Measurements from ENCODE around the gene TUBA4A. TPM values are rescaled to one million over a fixed set of nuclear protein-coding genes. Genes with fewer than 3 reads are reported as not detected.

The TUBA4A gene
- total and polyA plus RNA-seq, 9 of the 15 experiments (the other 6 are each of a cell fraction or from before 2014, with no cell fraction given): 25.1 to 174 (median 42.4) TPM

GRCh38 chr2:219285373-219285735 is 31.6 kb upstream of the TUBA4A start:
- BruUV-seq (replicated peaks): no TSS peak
- H3K4me3 ChIP-seq: no peak overlapping the region
- H3K4me1 ChIP-seq (replicated peaks in 1 of 2; ENCODE audit: control insufficient read depth in 2 of 2, insufficient read depth in 2 of 2, low read length in 2 of 2): peaks cover 50 to 78% of the 10 kb centered on the region in 2 experiments
- H3K9me3 ChIP-seq (replicated peaks; ENCODE audit: control insufficient read depth, insufficient read depth, low read depth, low read length): no peaks in the 10 kb centered on the region
- H4K20me1 ChIP-seq (replicated peaks; ENCODE audit: control insufficient read depth, insufficient read depth, low read length): no peaks in the 10 kb centered on the region
- FAIRE-seq: no peak
- ChIA-PET CTCF (ENCODE audit: low intra/inter-chr PET ratio) (no interaction called here), POLR2A (interaction anchor here (1.4 kb wide), 1 partner anchor 10 kb away, joined by 5 read pairs; no protein-coding TSS in a partner anchor)
- H3K27ac ChIP-seq (ENCODE audit: extremely low read depth, low read depth, low read length): no peak overlapping the region
- in situ Hi-C loops (cut with MboI): no loop called here
- intact Hi-C loops (cut with micrococcal nuclease): no loop called here
- no peaks in the 10 kb centered on the region for H3K36me3 ChIP-seq (ENCODE audit: control insufficient read depth, insufficient read depth, low read length)
- TF ChIP-seq IRF2 (CRISPR knock-in tag; IDR thresholded peaks at IDR 0.05): no peak
- no peak for TF ChIP-seq SMAD2 (IDR thresholded peaks at IDR 0.05; ENCODE audit: low read depth, low read length)
- TF ChIP-seq SIRT6 (IDR thresholded peaks at IDR 0.05; ENCODE audit: low read depth, low read length): no peak
- no peak for TF ChIP-seq ETV6 (IDR thresholded peaks at IDR 0.05; ENCODE audit: borderline replicate concordance in 1 of 2, low read depth in 2 of 2, low read length in 1 of 2)
- no peak for TF ChIP-seq ETV6 (CRISPR knock-in tag; IDR thresholded peaks at IDR 0.05; ENCODE audit: borderline replicate concordance)
- no peak for TF ChIP-seq TAF1 (IDR thresholded peaks at IDR 0.05; ENCODE audit: control insufficient read depth, extremely low read depth, insufficient read depth, low read length, severe bottlenecking)
- no peak for TF ChIP-seq SMAD1 (IDR thresholded peaks at IDR 0.05; ENCODE audit: low read depth, low read length, partially characterized antibody)
- no peak for TF ChIP-seq C11orf30 (IDR thresholded peaks at IDR 0.05; ENCODE audit: low read depth)
- 88% methylated on average over 8 of the region's 12 CpGs for WGBS (ENCODE audit: insufficient coverage, low coverage, missing lambda C conversion rate)
- peak overlapping the region; percentile 77; the same call in 1 of the 2 replicates for H2AFZ ChIP-seq (ENCODE audit: low read depth, low read length)
- H3K4me2 ChIP-seq (ENCODE audit: insufficient read depth, low read length): peak overlapping the region; percentile 55; the same call in 1 of the 2 replicates
- H3K79me2 ChIP-seq (ENCODE audit: control insufficient read depth, insufficient read depth, low read length): no peaks in the 10 kb centered on the region
- no peak for ATAC-seq
- no peak for DNase-seq (ENCODE audit: extremely low read depth in 1 of 4, low spot score in 3 of 4)
- no peaks in the 10 kb centered on the region for H3K27me3 ChIP-seq (ENCODE audit: control insufficient read depth in 2 of 2, insufficient read depth in 2 of 2, low read length in 2 of 2)
- peak overlapping the region in 1 of 2 experiments; percentile 65; a peak in 2 of 4 replicates for H3K9ac ChIP-seq (ENCODE audit: insufficient read depth in 1 of 2, low read depth in 2 of 2, low read length in 2 of 2)
- peaks cover 5% of the 10 kb centered on the region for H3K9me1 ChIP-seq (ENCODE audit: control insufficient read depth, insufficient read depth, low read length)
